ENCODE data around the gene IL23A.
A peak's percentile ranks its signal among the peaks of the same experiment; 100 is the strongest.
"Not testable (repeated sequence)": the region's sequence is repeated elsewhere in the genome, so short reads cannot be mapped to it uniquely, and the experiment has no call there.

IL23A gene

GRCh38 chr12:56338308-56339157, at the start of gene IL23A:
IL23A (plus strand) TSS chr12:56338884; CDS start chr12:56339045, 161 bp downstream.
- no peak for DNase-seq

- DNase-seq, result no peak
Observed at GRCh38 chr12:56293795-56294194, 44.9 kb upstream of the IL23A start.

- DNase-seq, result peak in 1 of 2 experiments; percentile 17
Observed at GRCh38 chr12:56296295-56296694, 42.4 kb upstream of the IL23A start.

- no peak for DNase-seq
Observed at GRCh38 chr12:56297400-56297799, 41.3 kb upstream of the IL23A start.

GRCh38 chr12:56298828-56299227, 39.9 kb upstream of the IL23A start:
- DNase-seq, result no peak

GRCh38 chr12:56299308-56299852, 39.3 kb upstream of the IL23A start:
- DNase-seq, result peak; percentile 48 to 50

- peak; percentile 98 for DNase-seq
Observed at GRCh38 chr12:56299853-56300643, 38.6 kb upstream of the IL23A start, which contains the start of gene CS. CS (minus strand) TSS chr12:56300330; CDS start chr12:56300201, 129 bp downstream.

- no peak for DNase-seq
Observed at GRCh38 chr12:56300644-56301464, 37.8 kb upstream of the IL23A start.

GRCh38 chr12:56304276-56304675, 34.4 kb upstream of the IL23A start:
- no peak for DNase-seq

GRCh38 chr12:56304872-56305590, 33.7 kb upstream of the IL23A start:
- DNase-seq, result no peak

- no peak for DNase-seq
Observed at GRCh38 chr12:56307221-56307965, 31.3 kb upstream of the IL23A start.

GRCh38 chr12:56308714-56309113, 30.0 kb upstream of the IL23A start:
- DNase-seq, result no peak

- no peak for DNase-seq
Observed at GRCh38 chr12:56311003-56311402, 27.7 kb upstream of the IL23A start.

- no peak for DNase-seq
Observed at GRCh38 chr12:56315249-56315621, 23.4 kb upstream of the IL23A start.

- DNase-seq, result peak; percentile 97
Observed at GRCh38 chr12:56315622-56316473, 22.8 kb upstream of the IL23A start, which contains the start of gene CNPY2. CNPY2 (minus strand) TSS chr12:56315988; CDS start chr12:56315217, 771 bp downstream.

GRCh38 chr12:56317675-56318074, 21.0 kb upstream of the IL23A start:
- no peak for DNase-seq

GRCh38 chr12:56321027-56321426, 17.7 kb upstream of the IL23A start:
- no peak for DNase-seq

- DNase-seq, result not testable (repeated sequence)
Observed at GRCh38 chr12:56321610-56322009, 17.1 kb upstream of the IL23A start.

- DNase-seq, result no peak
Observed at GRCh38 chr12:56324206-56324605, 14.5 kb upstream of the IL23A start.

- DNase-seq, result no peak
Observed at GRCh38 chr12:56326126-56326525, 12.6 kb upstream of the IL23A start.
